ENCODE measurements around the gene MVB12B.

DNA sequence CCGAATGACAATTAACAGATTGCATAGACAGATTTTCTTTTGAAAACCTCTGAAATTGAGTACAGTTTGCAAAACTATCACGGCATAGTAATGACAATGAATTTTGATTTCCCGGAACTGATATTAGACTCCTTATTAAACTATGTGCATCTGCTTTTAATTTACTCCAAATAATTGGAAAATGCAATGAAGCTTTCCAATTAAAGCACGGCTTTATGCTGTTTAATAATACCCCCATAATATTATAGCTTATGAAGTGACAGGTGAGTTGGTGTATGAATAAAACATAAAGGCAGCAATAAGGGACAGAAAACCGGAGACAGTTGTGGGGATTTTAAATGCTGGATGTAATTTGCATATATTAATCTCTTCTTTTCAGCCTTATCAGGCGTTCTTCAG, 110.6 kb downstream of the MVB12B start:
- TF ChIP-seq, protein P1, sequence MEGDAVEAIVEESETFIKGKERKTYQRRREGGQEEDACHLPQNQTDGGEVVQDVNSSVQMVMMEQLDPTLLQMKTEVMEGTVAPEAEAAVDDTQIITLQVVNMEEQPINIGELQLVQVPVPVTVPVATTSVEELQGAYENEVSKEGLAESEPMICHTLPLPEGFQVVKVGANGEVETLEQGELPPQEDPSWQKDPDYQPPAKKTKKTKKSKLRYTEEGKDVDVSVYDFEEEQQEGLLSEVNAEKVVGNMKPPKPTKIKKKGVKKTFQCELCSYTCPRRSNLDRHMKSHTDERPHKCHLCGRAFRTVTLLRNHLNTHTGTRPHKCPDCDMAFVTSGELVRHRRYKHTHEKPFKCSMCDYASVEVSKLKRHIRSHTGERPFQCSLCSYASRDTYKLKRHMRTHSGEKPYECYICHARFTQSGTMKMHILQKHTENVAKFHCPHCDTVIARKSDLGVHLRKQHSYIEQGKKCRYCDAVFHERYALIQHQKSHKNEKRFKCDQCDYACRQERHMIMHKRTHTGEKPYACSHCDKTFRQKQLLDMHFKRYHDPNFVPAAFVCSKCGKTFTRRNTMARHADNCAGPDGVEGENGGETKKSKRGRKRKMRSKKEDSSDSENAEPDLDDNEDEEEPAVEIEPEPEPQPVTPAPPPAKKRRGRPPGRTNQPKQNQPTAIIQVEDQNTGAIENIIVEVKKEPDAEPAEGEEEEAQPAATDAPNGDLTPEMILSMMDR (conservative IDR thresholded peaks at IDR 0.05 in 1 of 2, IDR thresholded peaks at IDR 0.05 in 1 of 2; ENCODE audit: low read depth in 1 of 2, low read length in 2 of 2): no peak
- no peak for TF ChIP-seq EZH2 (IDR thresholded peaks at IDR 0.05; ENCODE audit: low read length, missing control alignments)

All from fibroblast of lung (primary cell).